ENCODE data around the gene ZFP57. TPM values are rescaled to one million over a fixed set of nuclear protein-coding genes. Genes with fewer than 3 reads are reported as not detected.
A peak's percentile ranks its signal among the peaks of the same experiment; 100 is the strongest.
"Not testable (repeated sequence)": the region's sequence is repeated elsewhere in the genome, so short reads cannot be mapped to it uniquely, and the experiment has no call there.

ZFP57 gene
- total and polyA plus RNA-seq, 4 experiments from 2014 or later = 2.4 to 3.0 TPM; not detected in 2

DNA sequence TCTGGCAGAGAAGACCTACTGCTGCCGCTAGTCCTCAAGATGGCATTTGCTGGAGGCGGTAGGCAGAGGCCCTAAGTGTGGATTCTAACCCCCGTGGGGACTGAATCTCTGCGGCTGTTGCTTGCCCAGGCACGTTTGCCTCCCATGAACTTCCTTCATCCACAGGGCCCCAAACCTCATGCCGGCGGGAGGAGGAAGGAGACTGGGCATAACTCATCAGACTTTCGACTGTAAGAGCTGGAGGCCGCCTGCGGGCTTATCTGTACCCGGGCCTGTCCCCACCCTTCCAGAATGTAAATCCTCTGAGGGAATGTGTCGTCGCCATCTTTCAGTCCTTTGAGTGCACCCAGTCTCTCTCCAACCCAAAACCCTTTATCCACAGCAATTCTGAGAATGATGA lies 990 bp downstream of the ZFP57 start:
- Histone ChIP-seq H3K27ac (ENCODE audit: low read depth, low read length) (no peak overlapping the region), H3K27me3 (ENCODE audit: insufficient read depth, low read length) (no peaks in the 10 kb centered on the region), H3K9me3 (ENCODE audit: control insufficient read depth in 1 of 2, low read length in 2 of 2) (no peaks in the 10 kb centered on the region), H3K4me1 (ENCODE audit: insufficient read depth, low read length) (peaks cover 6% of the 10 kb centered on the region), H3K36me3 (ENCODE audit: insufficient read depth, low read length) (no peaks in the 10 kb centered on the region), H3K4me3 (ENCODE audit: low read length in 2 of 2) (no peak overlapping the region)
- POLR2A ChIA-PET (ENCODE audit: partially characterized antibody) = no interaction called here
- H3K4me3 Mint-ChIP-seq = peak overlapping the region in 4 of 8 donors; percentile 79 to 87 (median 82)
- no peak for DNase-seq
- peaks cover 8 to 36% (median 10%) of the 10 kb centered on the region in 4 donors for H3K4me1 Mint-ChIP-seq
- no peak overlapping the region for H3K27ac Mint-ChIP-seq
- H3K27me3 Mint-ChIP-seq = peaks cover 0 to 11% of the 10 kb centered on the region in 2 donors
- H3K36me3 Mint-ChIP-seq = no peaks in the 10 kb centered on the region
- CTCF ChIA-PET (ENCODE audit: partially characterized antibody) = no interaction called here
- peaks cover 0 to 2% (median 0%) of the 10 kb centered on the region in 8 donors for H3K9me3 Mint-ChIP-seq
- intact Hi-C loops (cut with micrococcal nuclease) = no loop called here

DNA sequence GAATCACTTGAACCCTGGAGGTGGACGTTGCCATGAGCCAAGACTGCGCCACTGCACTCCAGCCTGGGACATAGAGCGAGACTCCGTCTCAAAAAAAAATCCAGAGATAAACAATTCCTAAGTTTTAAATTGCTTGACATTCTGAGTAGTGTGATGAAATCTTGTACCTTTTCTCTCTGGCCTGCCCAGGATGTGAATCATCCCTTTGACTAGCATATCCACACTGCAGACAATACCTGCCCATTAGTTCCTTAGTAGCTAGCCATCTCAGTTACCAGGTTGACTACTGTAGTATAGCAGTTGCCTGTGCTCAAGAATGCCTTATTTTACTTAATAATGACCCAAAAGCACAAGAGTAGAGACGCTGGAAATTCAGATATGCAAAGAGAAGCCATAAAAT lies 2.8 kb downstream of the ZFP57 start:
- intact Hi-C loops (cut with micrococcal nuclease) = no loop called here
- no peaks in the 10 kb centered on the region for H3K27me3 ChIP-seq (ENCODE audit: insufficient read depth, low read length)
- no peaks in the 10 kb centered on the region for H3K9me3 ChIP-seq (ENCODE audit: control insufficient read depth in 1 of 2, low read length in 2 of 2)
- H3K36me3 Mint-ChIP-seq = no peaks in the 10 kb centered on the region
- no peak overlapping the region for H3K27ac Mint-ChIP-seq
- H3K27ac ChIP-seq (ENCODE audit: low read depth, low read length) = no peak overlapping the region
- peaks cover 0 to 8% of the 10 kb centered on the region in 2 donors for H3K27me3 Mint-ChIP-seq
- POLR2A ChIA-PET (ENCODE audit: partially characterized antibody) = no interaction called here
- H3K4me3 ChIP-seq (ENCODE audit: low read length in 2 of 2) = no peak overlapping the region
- no peak overlapping the region for H3K4me3 Mint-ChIP-seq
- H3K4me1 ChIP-seq (ENCODE audit: insufficient read depth, low read length) = peaks cover 6% of the 10 kb centered on the region
- H3K9me3 Mint-ChIP-seq = no peaks in the 10 kb centered on the region
- CTCF ChIA-PET (ENCODE audit: partially characterized antibody) = interaction anchor here (1.8 kb wide), 1 partner anchor 24 kb away, joined by 11 read pairs; no protein-coding TSS in a partner anchor
- H3K36me3 ChIP-seq (ENCODE audit: insufficient read depth, low read length) = no peaks in the 10 kb centered on the region
- peaks cover 2 to 27% (median 6%) of the 10 kb centered on the region in 4 donors for H3K4me1 Mint-ChIP-seq
- no peak for DNase-seq

DNA sequence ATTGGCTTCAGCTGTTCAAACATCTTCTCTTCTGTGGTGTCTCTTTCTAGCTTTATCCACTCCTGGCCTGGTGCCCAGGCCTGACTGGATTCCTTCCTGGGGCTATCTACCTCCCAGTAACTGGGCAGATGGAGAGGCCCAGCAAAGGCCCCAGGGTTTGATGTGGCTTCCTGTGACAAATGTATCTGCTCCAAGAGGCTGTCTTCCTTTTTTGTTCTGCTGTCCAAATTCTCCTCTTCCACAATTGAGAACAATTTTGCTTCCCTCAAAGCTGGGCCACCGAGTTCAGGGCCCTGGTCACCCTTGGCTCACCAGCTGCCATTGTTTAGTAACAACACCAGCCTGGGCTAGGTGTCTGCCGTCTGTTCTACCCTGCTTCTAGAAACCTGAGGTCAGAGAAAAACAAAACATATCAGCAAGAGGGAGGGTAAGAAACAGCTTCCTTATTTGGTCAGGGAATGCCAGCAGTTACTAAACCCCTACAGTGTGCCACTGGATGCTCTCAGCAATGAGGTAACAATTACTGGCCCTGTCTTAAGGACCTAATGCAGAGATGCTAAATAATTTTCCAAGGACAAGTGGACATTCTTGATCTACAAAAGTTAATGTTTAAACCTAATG lies 3.9 kb downstream of the ZFP57 start:
- Histone ChIP-seq H3K27ac (ENCODE audit: low read depth, low read length) (no peak overlapping the region), H3K27me3 (ENCODE audit: insufficient read depth, low read length) (no peaks in the 10 kb centered on the region), H3K9me3 (ENCODE audit: control insufficient read depth in 1 of 2, low read length in 2 of 2) (no peaks in the 10 kb centered on the region), H3K4me3 (ENCODE audit: low read length in 2 of 2) (no peak overlapping the region), H3K4me1 (ENCODE audit: insufficient read depth, low read length) (peaks cover 6% of the 10 kb centered on the region), H3K36me3 (ENCODE audit: insufficient read depth, low read length) (no peaks in the 10 kb centered on the region)
- peaks cover 2 to 27% (median 6%) of the 10 kb centered on the region in 4 donors for H3K4me1 Mint-ChIP-seq
- H3K9me3 Mint-ChIP-seq = no peaks in the 10 kb centered on the region
- peak overlapping the region in 4 of 7 donors; percentile 70 to 87 (median 74) for H3K27ac Mint-ChIP-seq
- no peak for DNase-seq
- CTCF ChIA-PET (ENCODE audit: partially characterized antibody) = interaction anchor here (1.7 to 1.8 kb wide), 2 partner anchors 23 to 27 kb away, joined by 4 to 11 read pairs; no protein-coding TSS in a partner anchor
- no peak overlapping the region for H3K4me3 Mint-ChIP-seq
- H3K27me3 Mint-ChIP-seq = peaks cover 2 to 8% of the 10 kb centered on the region in 2 donors
- intact Hi-C loops (cut with micrococcal nuclease) = no loop called here
- H3K36me3 Mint-ChIP-seq = no peaks in the 10 kb centered on the region
- POLR2A ChIA-PET (ENCODE audit: partially characterized antibody) = no interaction called here

DNA sequence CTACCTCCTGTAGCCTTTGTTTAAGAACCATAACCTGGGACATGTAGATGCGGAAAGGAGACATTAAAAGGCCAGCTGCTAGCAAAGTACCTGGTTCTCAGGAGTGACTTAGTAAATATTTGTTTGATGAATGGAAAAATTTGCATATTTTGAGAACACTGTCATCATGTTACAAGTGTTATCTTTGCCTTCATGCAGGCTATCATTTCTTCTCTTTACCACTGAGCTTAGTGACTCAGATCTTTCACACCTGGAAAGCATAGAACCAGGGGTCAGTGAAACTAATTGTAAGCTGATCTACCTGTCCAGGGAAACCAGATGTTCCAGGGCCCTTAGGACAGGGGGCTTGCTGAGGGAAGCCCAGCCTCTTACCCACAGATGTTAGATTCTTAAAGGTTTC lies 5.4 kb downstream of the ZFP57 start:
- ChIA-PET CTCF (ENCODE audit: partially characterized antibody) (no interaction called here), POLR2A (ENCODE audit: partially characterized antibody) (no interaction called here)
- Histone ChIP-seq H3K4me1 (ENCODE audit: insufficient read depth, low read length) (peaks cover 6% of the 10 kb centered on the region), H3K27me3 (ENCODE audit: insufficient read depth, low read length) (no peaks in the 10 kb centered on the region), H3K4me3 (ENCODE audit: low read length in 2 of 2) (no peak overlapping the region), H3K27ac (ENCODE audit: low read depth, low read length) (no peak overlapping the region), H3K36me3 (ENCODE audit: insufficient read depth, low read length) (no peaks in the 10 kb centered on the region), H3K9me3 (ENCODE audit: control insufficient read depth in 1 of 2, low read length in 2 of 2) (no peaks in the 10 kb centered on the region)
- no peak overlapping the region for H3K27ac Mint-ChIP-seq
- peaks cover 9 to 11% of the 10 kb centered on the region in 2 donors for H3K27me3 Mint-ChIP-seq
- DNase-seq = no peak
- no peak overlapping the region for H3K4me3 Mint-ChIP-seq
- intact Hi-C loops (cut with micrococcal nuclease) = no loop called here
- H3K9me3 Mint-ChIP-seq = no peaks in the 10 kb centered on the region
- no peaks in the 10 kb centered on the region for H3K36me3 Mint-ChIP-seq
- H3K4me1 Mint-ChIP-seq = peaks cover 2 to 26% (median 6%) of the 10 kb centered on the region in 4 donors

DNA sequence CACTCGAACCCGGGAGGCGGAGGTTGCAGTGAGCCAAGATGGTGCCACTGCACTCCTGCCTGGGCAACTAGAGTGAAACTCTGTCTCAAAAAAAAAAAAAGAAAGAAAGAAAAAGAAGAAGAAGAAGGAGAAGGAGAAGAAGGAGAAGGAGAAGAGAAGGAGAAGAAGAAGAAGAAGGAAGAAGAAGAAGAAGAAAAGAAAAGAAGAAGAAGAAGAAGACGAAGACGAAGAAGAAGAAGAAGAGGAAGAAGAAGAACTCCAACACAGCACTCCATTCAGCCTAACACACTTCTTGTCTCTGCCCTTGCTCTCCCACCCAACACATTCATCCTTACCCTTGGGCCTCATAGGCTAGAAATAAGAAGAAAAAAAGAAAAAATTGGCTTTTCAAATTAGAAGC lies 6.9 kb downstream of the ZFP57 start:
- Mint-ChIP-seq H3K27me3 (peaks cover 8 to 9% of the 10 kb centered on the region in 2 donors), H3K4me3 (no peak overlapping the region), H3K9me3 (no peaks in the 10 kb centered on the region), H3K36me3 (no peaks in the 10 kb centered on the region), H3K27ac (no peak overlapping the region), H3K4me1 (peaks cover 2 to 17% (median 6%) of the 10 kb centered on the region in 4 donors)
- no peaks in the 10 kb centered on the region for H3K27me3 ChIP-seq (ENCODE audit: insufficient read depth, low read length)
- no peaks in the 10 kb centered on the region for H3K9me3 ChIP-seq (ENCODE audit: control insufficient read depth in 1 of 2, low read length in 2 of 2)
- no peak overlapping the region for H3K27ac ChIP-seq (ENCODE audit: low read depth, low read length)
- intact Hi-C loops (cut with micrococcal nuclease) = no loop called here
- POLR2A ChIA-PET (ENCODE audit: partially characterized antibody) = no interaction called here
- H3K4me1 ChIP-seq (ENCODE audit: insufficient read depth, low read length) = peaks cover 6% of the 10 kb centered on the region
- H3K36me3 ChIP-seq (ENCODE audit: insufficient read depth, low read length) = no peaks in the 10 kb centered on the region
- CTCF ChIA-PET (ENCODE audit: partially characterized antibody) = interaction anchor here (1.0 kb wide), 1 partner anchor 20 kb away, joined by 3 read pairs; no protein-coding TSS in a partner anchor
- no peak overlapping the region for H3K4me3 ChIP-seq (ENCODE audit: low read length in 2 of 2)
- no peak for DNase-seq

DNA sequence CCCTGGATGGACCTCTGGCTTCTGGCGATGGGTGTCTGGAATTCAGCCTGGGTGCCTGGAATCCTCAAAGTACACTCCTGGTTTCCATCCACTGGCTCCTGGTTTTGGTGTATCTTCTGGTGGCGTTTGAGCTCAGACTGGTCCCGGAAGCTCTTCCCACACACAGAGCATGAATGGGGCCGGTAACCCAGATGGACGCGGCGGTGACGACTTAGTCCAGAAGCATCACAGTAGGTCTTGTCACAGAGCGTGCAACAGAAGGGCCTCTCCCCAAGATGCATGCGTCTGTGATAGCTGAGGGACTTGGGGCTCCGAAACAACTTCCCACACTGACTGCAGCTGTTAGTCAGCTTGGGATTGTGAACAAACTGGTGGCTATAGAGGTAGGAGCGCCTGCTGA lies 7.8 kb downstream of the ZFP57 start:
- no peaks in the 10 kb centered on the region for H3K9me3 Mint-ChIP-seq
- Histone ChIP-seq H3K36me3 (ENCODE audit: insufficient read depth, low read length) (no peaks in the 10 kb centered on the region), H3K4me3 (ENCODE audit: low read length in 2 of 2) (no peak overlapping the region), H3K4me1 (ENCODE audit: insufficient read depth, low read length) (peaks cover 6% of the 10 kb centered on the region), H3K27me3 (ENCODE audit: insufficient read depth, low read length) (no peaks in the 10 kb centered on the region), H3K9me3 (ENCODE audit: control insufficient read depth in 1 of 2, low read length in 2 of 2) (no peaks in the 10 kb centered on the region), H3K27ac (ENCODE audit: low read depth, low read length) (no peak overlapping the region)
- no peak overlapping the region for H3K4me3 Mint-ChIP-seq
- POLR2A ChIA-PET (ENCODE audit: partially characterized antibody) = no interaction called here
- intact Hi-C loops (cut with micrococcal nuclease) = no loop called here
- H3K36me3 Mint-ChIP-seq = no peaks in the 10 kb centered on the region
- no peak overlapping the region for H3K27ac Mint-ChIP-seq
- peaks cover 2 to 15% (median 6%) of the 10 kb centered on the region in 4 donors for H3K4me1 Mint-ChIP-seq
- H3K27me3 Mint-ChIP-seq = peaks cover 9 to 10% of the 10 kb centered on the region in 2 donors
- CTCF ChIA-PET (ENCODE audit: partially characterized antibody) = interaction anchor here (1.0 kb wide), 1 partner anchor 20 kb away, joined by 3 read pairs; no protein-coding TSS in a partner anchor
- no peak for DNase-seq

DNA sequence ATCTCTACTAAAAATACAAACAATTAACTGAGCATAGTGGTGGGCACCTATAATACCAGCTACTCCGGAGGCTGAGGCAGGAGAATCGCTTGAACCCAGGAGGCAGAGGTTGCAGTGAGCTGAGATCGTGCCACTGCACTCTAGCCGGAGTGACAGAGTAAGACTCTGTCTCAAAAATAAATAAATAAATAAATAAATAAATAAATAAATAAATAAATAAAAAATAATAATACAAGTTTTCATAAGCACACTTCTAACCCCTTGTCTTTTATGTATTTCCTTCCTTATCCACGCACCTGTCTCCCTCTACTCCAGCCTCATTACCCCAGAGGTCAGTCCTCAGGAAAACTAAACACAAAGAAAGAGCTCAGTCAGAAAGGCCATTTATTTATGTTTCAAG lies 8.8 kb downstream of the ZFP57 start:
- H3K4me3 ChIP-seq (ENCODE audit: low read length in 2 of 2); H3K4me3 Mint-ChIP-seq; H3K27ac Mint-ChIP-seq; H3K9me3 ChIP-seq (ENCODE audit: control insufficient read depth in 1 of 2, low read length in 2 of 2); H3K27ac ChIP-seq (ENCODE audit: low read depth, low read length); H3K36me3 ChIP-seq (ENCODE audit: insufficient read depth, low read length); intact Hi-C loops (cut with micrococcal nuclease); H3K9me3 Mint-ChIP-seq; H3K36me3 Mint-ChIP-seq; POLR2A ChIA-PET (ENCODE audit: partially characterized antibody); H3K27me3 ChIP-seq (ENCODE audit: insufficient read depth, low read length); DNase-seq; H3K4me1 ChIP-seq (ENCODE audit: insufficient read depth, low read length): not testable (repeated sequence)
- Mint-ChIP-seq H3K4me1 (peaks cover 1 to 12% (median 4%) of the 10 kb centered on the region in 4 donors), H3K27me3 (peaks cover 12 to 14% of the 10 kb centered on the region in 2 donors)
- CTCF ChIA-PET (ENCODE audit: partially characterized antibody) = interaction anchor here (1.3 to 2.0 kb wide), 2 partner anchors 18 to 22 kb away, joined by 5 to 8 read pairs; no protein-coding TSS in a partner anchor
